Epithelial cell of prostate (primary cell): ENCODE data around the gene FXN.
A peak's percentile ranks its signal among the peaks of the same experiment; 100 is the strongest.

Experiments used
- DNase-seq: peaks from one replicate; pipeline ENCODE4 v3.0.0-alpha.2; 2011; ENCODE audit warnings: low read depth, low spot score
- H3K27ac ChIP-seq: fragments of 450-650 bp; 2 replicates; pipeline ENCODE4 v1.5.1; 2017; ENCODE audit warnings: mild to moderate bottlenecking

FXN gene

DNA sequence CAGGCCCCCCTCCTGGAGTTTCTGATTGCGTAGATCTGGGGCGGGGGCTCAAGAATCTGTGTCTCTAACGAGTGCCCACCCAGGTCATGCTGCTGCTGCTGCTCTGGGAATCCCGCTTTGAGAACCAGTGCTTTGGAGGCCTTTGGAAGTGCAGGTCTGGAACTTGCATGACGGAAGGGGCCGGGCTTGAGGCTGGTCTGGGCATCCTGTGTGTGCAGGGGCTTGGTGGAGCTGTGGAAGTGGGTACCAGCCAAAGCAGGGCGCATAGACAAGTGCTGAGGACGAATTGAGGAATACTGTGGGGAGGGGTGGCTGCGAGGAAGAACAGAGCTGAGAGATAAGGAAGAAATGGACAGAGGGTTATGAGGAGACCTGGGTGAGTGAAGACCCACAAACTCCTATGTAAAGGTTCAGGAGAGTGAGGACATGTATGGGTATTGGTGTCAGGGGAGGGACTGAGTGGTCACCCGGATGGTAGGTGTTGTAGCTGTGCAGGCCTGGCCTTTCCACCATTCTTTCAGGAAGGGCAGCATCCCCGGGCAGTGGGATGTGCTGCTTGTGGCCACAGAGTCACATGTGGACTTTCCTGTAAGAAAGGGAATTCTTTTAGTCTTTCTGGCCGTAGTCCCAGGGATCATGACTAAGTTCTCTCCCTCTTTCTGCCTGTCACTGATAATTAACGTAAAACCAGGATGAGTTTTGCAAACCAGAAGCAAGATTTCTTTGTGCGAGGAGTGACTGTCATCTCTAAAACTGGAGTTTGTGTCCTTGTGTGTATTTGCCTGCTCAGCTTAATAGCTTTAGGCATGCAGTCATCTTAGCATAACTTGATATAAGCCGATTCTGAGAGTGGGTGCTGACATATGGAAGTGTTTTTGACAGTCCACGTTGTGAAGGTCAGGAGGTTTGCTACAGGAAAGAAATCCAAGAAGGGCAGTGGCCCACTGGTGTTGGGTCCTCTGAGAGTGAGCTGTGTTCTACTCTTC, 95.2 kb downstream of the FXN start:
- H3K27ac ChIP-seq, result peak overlapping the region; percentile 76
- no peak for DNase-seq

DNA sequence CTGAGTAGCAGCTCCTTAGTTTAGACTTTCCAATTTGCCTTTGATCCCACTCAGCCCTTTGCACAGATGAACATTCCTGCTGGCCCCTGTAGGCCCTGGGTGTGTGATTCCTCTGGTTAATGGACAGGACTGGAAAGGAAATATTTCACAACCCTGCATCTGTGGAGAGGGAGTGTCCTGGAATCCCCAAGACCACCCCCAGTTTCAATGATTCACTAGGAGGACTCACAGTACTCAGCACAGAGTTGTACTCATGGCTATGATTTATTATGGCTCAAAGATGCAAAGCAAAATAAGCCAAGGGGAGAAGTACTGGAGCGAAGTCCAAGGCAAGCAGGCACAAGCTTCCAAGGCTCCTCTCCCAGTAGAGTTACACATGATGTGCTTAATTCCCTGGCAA, 96.1 kb downstream of the FXN start:
- peak; percentile 95 for DNase-seq
- H3K27ac ChIP-seq, result peak overlapping the region; percentile 76

DNA sequence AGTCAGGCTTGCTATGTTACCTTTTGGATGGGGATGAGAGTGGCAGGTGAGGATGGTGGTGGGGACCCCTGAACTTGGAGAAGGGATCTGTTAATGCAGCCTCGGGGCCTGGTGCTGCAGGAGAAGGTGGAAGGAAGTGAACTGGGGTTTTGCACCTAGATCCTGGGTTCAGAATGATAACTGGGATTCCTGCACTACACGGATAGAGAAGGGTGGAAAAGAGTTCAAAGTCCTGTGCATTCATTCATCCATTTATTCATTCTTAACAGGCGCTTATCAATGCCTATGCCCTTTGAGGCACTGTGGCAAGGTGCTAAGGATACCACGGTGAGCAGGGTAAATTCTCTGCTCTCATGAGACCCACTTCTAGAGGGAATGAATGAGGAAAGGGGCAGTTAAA, 96.8 kb downstream of the FXN start:
- DNase-seq, result no peak
- H3K27ac ChIP-seq, result peak overlapping the region; percentile 76

DNA sequence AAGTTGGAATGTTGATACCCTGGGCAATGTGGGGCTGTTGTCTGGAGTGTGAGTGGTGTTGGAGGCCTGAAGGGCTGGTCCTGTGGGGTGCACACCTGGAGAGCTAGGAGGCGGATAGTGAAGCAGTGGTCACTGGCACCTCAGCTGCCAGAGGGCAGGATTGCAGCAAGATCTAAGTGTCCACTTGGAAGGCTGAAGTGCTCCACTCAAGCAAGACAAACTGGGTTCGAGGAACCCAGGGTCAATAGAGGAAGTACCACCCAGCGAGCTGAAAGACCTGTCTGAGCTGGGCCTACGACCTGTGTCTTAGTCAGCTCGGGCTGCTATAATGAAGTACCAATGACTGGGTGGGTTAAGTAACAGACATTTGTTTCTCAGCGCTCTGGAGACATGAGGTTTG, 98.9 kb downstream of the FXN start:
- H3K27ac ChIP-seq, result no peak overlapping the region
- no peak for DNase-seq

DNA sequence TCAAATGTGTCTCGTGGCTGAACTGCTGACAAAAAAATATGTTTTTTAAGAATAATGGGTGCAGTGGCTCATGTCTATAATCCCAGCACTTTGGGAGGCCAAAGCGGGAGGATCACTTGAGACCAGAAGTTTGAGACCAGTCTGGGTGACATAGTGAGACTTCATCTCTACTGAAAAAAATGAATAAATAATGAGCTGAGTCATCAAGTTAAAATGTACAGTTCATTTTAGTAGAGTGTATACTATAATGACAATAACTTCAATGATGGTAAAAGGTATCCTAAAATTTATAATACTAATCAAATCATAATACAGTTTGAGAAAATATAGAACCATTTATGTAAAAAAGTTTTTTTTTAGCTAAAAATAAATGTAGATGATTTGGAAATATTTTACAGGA, 100.6 kb downstream of the FXN start:
- no peak for DNase-seq

DNA sequence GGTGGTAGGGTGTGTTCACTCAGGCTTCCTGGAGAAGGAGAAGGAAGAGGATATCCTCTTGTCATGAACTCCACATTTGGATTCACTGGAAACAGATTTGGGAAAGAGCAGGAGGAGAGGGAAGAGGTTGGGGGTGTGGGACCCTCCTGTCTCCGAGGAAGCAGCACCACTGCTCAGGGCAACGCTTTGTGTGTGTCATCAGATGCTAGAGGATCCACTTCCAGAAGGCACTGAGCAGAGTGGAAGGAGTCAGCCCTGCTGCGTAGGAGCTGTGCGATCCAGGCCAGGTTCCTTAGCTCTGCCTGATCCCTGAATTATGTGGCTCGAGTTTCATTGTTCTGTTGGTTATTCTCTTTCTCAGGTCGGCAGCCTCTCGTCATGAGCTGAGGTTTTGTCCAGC, 101.2 kb downstream of the FXN start:
- H3K27ac ChIP-seq, result no peak overlapping the region
- DNase-seq, result no peak

More for the DNA sequence above, 100.6 kb downstream of the FXN start:
- no peak overlapping the region for H3K27ac ChIP-seq

DNA sequence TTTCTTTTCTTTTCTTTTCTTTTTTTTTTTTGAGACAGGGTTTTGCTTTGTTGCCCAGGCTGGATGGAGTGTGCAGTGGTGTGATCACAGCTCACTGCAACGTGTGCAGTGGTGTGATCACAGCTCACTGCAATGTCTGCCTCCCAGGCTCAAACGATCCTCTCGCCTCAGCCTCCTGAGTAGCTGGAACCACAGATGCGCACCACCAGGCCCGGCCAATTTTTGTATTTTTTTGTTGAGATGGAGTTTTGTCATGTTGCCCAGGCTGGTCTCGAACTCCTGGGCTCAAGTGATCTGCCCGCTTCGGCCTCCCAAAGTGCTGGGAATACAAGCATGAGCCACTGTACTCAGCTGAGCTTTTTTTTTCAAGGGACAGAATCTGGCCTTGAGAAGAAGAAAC, 101.8 kb downstream of the FXN start:
- DNase-seq, result no peak
- no peak overlapping the region for H3K27ac ChIP-seq

DNA sequence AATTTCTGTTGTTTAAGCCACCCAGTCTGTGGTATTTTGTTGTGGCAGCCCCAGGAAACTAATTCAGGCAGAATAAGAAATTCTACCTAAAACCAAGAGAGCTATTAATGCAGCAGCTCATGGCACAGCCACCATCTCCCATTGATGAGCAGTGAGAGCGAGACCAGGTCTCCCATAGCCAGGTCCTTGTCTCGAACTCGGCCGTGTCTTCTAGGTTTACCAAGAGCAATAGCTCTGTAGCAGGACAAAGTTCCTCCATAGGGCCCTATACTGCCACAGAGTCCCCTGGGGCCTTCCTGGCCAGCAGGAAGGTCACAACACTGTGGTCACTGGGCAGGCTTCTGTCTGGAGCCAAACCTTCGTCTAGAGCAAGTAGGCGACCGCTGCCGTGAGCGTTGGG, 104.0 kb downstream of the FXN start:
- DNase-seq, result no peak
- H3K27ac ChIP-seq, result no peak overlapping the region

DNA sequence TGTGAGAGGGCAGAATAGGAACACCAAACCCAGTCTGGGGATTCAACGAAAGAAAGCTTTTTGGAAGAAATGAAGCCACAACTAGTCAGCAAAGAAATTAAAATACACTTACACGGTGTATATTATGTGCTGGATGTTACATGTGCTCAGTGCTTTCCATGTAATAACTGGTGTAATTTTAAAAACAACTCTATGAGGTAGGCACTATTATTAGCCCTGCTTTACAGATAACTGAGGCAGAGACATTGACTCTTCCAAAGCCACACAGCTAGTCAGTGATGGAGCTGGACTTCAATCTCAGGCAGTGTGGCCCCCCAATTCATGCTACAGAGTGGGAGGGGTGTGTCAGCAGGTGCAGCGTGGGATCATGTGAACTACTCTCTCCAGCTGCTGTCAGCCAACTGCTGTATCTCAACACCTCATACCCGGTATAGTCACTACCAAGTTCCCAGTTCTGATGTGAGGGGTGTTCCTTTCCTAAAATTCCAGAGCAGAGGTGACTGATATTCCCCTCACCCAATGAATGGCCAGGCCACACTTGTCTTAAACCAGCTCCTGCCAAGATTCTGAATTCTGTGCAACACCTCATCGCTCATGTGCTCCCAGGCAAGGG, 104.7 kb downstream of the FXN start:
- H3K27ac ChIP-seq, result no peak overlapping the region
- no peak for DNase-seq

DNA sequence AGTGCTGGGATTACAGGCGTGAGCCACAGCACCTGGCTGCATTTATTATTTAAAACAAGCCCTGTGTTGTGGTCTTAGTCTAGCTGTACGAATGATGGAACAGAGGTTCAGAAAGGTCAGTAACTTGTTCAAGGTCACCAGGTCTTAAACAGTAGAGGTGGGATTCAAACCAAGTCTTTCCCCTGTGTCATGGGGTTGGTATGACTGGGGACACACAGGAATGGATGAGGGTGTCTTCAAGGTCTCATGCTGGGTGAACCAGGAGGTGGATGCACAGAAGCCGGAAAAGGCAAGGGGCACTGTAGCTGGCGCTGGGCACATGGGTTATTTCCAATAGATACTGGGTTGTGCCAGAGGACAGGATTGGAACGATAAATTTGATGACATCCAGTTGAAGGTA, 106.3 kb downstream of the FXN start:
- DNase-seq, result no peak
- peak overlapping the region; percentile 35 for H3K27ac ChIP-seq

DNA sequence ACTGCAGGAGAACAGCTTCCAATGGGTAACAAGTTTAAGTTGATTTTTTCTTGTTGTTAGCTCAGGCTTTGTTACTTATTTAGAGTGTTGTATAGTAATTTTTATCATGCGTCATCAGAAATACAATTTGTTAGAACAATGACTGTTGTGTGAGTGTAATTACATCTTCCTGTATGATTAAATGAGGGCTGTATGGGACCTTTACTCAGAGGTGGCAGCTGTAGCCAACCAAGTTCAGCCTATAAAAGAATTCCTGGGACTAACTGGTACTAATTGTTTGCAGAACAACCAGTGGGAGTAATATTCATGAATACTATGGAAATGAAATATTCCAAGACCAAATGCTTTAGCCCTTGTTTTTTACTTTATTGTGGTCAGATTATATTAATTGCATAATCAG, 107.7 kb downstream of the FXN start:
- H3K27ac ChIP-seq, result peak overlapping the region; percentile 35
- no peak for DNase-seq

DNA sequence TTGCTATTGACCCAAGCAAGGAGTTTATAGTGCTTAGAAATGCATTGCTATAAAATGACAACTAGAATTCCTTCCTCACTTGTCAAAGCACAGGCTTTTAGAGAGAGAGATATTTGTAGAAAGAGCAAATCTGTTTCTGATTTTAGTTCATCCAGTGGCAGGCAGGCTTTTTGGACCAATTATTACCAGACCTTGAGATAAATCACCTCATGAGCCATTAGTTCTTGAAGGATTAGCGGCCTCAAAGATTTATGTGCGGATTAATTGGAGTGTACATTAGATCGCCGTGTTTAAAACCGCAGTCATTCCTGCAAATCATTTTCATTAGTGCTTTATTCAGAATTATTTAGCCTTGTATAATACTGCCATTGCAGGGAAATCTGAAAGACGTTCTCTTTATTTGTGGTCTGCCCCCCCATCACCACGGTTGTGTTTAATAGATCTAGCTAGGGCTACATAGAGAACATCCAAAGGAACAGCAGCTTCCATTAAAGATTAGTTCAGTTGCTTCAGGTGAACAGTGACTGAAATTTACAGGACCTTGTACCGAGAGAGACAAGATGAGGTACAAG, 109.7 kb downstream of the FXN start:
- no peak for DNase-seq
- no peak overlapping the region for H3K27ac ChIP-seq

DNA sequence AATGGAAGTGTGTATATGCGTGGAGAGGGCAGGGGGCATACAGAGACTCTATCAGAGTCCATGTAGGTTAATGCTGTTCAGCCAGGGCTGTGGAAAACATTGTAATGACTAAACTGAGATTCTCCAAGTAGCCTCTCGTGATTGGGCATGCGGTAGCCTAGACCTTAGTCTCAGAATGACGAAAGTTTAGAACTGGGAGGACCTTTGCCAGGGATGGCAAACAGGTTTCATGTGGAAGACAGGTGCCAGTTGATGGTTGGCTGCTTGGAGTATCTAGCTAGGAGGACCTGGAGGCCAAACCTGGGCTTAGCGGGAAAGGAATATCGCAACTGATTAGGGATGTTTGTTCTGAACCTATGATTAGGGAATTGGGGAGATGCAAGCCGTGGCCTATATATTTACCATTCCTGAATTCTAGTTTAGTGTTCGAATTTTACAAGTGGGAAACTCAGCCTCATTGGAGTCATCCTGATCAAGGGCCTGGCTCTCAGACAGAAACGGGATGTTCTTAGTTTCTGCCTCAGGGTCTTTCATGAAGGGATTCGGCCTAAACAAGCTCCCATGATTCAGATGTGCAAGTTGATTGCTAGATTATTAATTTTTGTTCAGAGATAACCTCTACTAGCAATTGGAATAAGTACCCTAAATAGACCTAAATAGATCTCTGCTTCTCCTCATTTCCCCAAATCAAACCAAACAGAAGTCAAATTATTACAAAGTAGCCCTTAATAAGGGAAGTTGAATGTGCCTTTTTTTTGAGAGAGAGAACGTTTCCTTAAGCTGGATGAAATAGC, 111.7 kb downstream of the FXN start:
- no peak overlapping the region for H3K27ac ChIP-seq

DNA sequence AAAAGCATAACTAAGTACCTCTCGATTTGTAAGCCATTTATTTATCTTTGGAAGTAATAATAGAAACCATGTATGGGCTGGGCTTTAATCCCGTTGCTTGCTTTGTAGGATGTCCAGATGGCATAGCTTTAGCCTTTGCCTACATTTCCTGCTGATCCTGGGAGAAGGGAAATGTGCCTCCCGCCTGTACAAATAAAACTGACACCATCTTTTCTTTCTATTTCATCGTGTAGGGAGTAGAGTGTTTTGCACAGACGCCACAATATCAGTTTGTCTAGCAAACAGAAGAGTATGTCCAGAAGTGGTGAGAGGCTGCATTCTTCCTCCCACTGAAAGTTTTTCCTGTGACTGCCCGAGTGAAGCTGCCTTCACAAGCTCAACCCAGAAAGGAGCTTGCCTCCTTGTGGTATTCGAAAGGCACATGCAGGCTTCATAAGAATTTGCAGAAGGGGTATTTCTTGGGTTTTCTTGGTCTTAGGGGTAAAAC, 113.8 kb downstream of the FXN start:
- no peak for DNase-seq
- no peak overlapping the region for H3K27ac ChIP-seq

More for the DNA sequence above, 111.7 kb downstream of the FXN start:
- DNase-seq, result no peak
